ENCODE results near the gene FRAS1.
"Not testable (repeated sequence)": the region's sequence is repeated elsewhere in the genome, so short reads cannot be mapped to it uniquely, and the experiment has no call there.

FRAS1 gene

GRCh38 chr4:78454016-78454415 is 396.9 kb downstream of the FRAS1 start:
- no peak for DNase-seq

GRCh38 chr4:78457751-78458150 is 400.6 kb downstream of the FRAS1 start:
- no peak for DNase-seq

- no peak for DNase-seq
These were observed 402.2 kb downstream of the FRAS1 start for GRCh38 chr4:78459327-78459726.

- no peak for DNase-seq
These were observed 403.2 kb downstream of the FRAS1 start for GRCh38 chr4:78460368-78460767.

- DNase-seq, result no peak
These were observed 407.1 kb downstream of the FRAS1 start for GRCh38 chr4:78464265-78464664.

GRCh38 chr4:78467223-78467622 is 410.1 kb downstream of the FRAS1 start:
- not testable (repeated sequence) for DNase-seq

GRCh38 chr4:78468272-78468671 is 411.1 kb downstream of the FRAS1 start:
- DNase-seq, result no peak

GRCh38 chr4:78476108-78476704 is 419.1 kb downstream of the FRAS1 start:
- DNase-seq, result no peak

- DNase-seq, result peak; percentile 48
These were observed 420.2 kb downstream of the FRAS1 start for GRCh38 chr4:78477276-78477675.

- no peak for DNase-seq
These were observed 421.4 kb downstream of the FRAS1 start for GRCh38 chr4:78478523-78478922.

GRCh38 chr4:78480286-78480685 is 423.2 kb downstream of the FRAS1 start:
- no peak for DNase-seq

- DNase-seq, result peak; percentile 83
These were observed 424.1 kb downstream of the FRAS1 start for GRCh38 chr4:78481180-78481579.

GRCh38 chr4:78482281-78482680 is 425.2 kb downstream of the FRAS1 start:
- DNase-seq, result no peak

- no peak for DNase-seq
These were observed 426.7 kb downstream of the FRAS1 start for GRCh38 chr4:78483811-78484210.

GRCh38 chr4:78484574-78484973 is 427.5 kb downstream of the FRAS1 start:
- no peak for DNase-seq

- DNase-seq, result no peak
These were observed 436.6 kb downstream of the FRAS1 start for GRCh38 chr4:78493731-78494130.

- DNase-seq, result no peak
These were observed 439.0 kb downstream of the FRAS1 start for GRCh38 chr4:78496021-78496643.

- not testable (repeated sequence) for DNase-seq
These were observed 449.1 kb downstream of the FRAS1 start for GRCh38 chr4:78506260-78506659.

- no peak for DNase-seq
These were observed 451.9 kb downstream of the FRAS1 start for GRCh38 chr4:78509043-78509442.

GRCh38 chr4:78510108-78510507 is 453.0 kb downstream of the FRAS1 start:
- DNase-seq, result no peak

- no peak for DNase-seq
These were observed 453.6 kb downstream of the FRAS1 start for GRCh38 chr4:78510681-78511080.

GRCh38 chr4:78512357-78512920 is 455.3 kb downstream of the FRAS1 start:
- no peak for DNase-seq

GRCh38 chr4:78513411-78513975 is 456.4 kb downstream of the FRAS1 start:
- DNase-seq, result no peak

- DNase-seq, result peak; percentile 35
These were observed 460.0 kb downstream of the FRAS1 start for GRCh38 chr4:78517050-78517652.

Data from HCEC 1CT (cell line).